GM18870 (cell line): ENCODE results near the gene MTMR1.

ENCODE experiments used
- ATAC-seq: cut with Tn5 transposase; IDR thresholded peaks from one replicate; pipeline ENCODE4 v1.9.1; 2021; ENCODE audit warnings: moderate library complexity; ENCODE audit not compliant: unreplicated experiment

Gene MTMR1

GRCh38 chrX:150775569-150776350 lies 82.6 kb downstream of the MTMR1 start:
- no peak for ATAC-seq

- ATAC-seq = no peak
Measured at GRCh38 chrX:150777328-150777992, 84.3 kb downstream of the MTMR1 start.

GRCh38 chrX:150779385-150779784 lies 86.2 kb downstream of the MTMR1 start:
- ATAC-seq = no peak

- no peak for ATAC-seq
Measured at GRCh38 chrX:150781677-150782076, 88.5 kb downstream of the MTMR1 start.

- ATAC-seq = no peak
Measured at GRCh38 chrX:150790021-150790420, 96.8 kb downstream of the MTMR1 start.

GRCh38 chrX:150792949-150793527 lies 99.8 kb downstream of the MTMR1 start:
- no peak for ATAC-seq

GRCh38 chrX:150805736-150806135 lies 112.5 kb downstream of the MTMR1 start:
- ATAC-seq = no peak

- no peak for ATAC-seq
Measured at GRCh38 chrX:150806827-150807226, 113.6 kb downstream of the MTMR1 start.

- no peak for ATAC-seq
Measured at GRCh38 chrX:150813922-150814321, 120.7 kb downstream of the MTMR1 start.
